GM18498 (cell line): ENCODE data around the gene TUBA4A.
"Not testable (repeated sequence)": the region's sequence is repeated elsewhere in the genome, so short reads cannot be mapped to it uniquely, and the experiment has no call there.

ENCODE experiments used
- ATAC-seq: cut with Tn5 transposase; IDR thresholded peaks from one replicate; pipeline ENCODE4 v1.9.1; 2021; ENCODE audit warnings: mild to moderate bottlenecking, moderate library complexity; ENCODE audit not compliant: unreplicated experiment

The TUBA4A gene

DNA sequence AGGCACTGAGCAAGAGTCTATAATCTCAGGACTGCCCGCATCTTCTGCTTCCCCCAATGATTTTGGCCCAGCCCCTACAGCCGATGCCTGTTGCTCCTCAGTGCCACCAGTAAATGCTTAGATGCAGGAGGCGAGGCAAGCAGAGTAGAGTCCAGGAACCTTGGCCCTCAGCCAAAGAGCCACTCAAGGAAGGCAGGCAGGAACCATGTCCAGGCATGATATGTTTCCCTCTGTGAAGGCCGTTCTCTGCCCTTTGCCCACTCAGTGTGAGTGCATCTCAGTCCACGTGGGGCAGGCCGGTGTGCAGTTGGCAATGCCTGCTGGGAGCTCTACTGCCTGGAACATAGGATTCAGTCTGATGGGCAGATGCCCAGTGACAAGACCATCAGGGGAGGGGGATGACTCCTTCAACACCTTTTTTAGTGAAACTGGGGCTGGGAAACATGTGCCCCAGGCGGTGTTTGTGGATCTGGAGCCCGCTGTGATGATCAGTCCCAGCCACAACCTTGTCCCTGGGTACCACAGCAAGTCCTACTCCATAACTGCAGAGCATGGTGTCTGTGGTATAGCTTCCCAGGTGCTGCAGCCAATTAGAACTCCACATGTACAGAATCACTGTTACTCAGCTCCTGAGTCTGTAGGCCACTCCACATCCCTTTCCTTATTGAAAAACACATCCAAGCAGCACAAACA, 15.8 kb upstream of the TUBA4A start:
- ATAC-seq: no peak

DNA sequence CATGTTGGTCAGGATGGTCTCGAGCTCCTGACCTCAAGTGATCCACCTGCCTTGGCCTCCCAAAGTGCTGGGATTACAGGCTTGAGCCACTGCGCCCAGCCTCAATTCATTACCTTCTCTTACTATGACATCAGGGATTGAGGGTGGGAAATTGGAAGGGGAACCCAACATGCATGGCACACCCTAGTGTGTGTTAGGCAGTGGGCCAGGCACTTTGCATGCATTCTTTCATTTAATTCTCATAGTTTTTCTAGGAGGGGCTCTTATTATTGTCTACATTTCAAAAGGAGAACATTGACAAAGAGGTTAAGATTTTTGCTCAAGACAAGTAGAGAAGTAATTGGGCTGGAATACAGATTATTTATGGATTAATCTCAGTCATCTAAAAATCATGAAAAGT, 14.6 kb upstream of the TUBA4A start:
- ATAC-seq: no peak

DNA sequence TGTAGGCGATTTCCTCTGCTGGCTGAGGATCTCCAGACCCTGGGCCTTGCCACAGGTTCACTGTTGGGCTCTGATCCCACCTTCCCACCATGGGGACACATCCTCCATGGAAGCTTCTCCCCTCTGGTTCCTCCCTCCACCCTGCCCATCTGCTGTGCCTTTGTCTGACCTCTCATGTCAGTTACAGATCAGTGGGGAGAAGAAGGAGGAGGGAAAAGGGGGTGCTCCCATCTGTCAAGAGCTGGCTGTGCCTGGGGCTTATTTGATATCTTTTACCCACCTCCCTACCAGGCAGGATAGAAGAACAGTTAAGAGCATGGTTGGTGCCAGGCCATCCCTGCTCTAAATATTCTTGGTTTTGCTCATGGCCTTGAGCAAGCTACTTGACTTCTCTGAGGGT, 13.2 kb upstream of the TUBA4A start:
- no peak for ATAC-seq

DNA sequence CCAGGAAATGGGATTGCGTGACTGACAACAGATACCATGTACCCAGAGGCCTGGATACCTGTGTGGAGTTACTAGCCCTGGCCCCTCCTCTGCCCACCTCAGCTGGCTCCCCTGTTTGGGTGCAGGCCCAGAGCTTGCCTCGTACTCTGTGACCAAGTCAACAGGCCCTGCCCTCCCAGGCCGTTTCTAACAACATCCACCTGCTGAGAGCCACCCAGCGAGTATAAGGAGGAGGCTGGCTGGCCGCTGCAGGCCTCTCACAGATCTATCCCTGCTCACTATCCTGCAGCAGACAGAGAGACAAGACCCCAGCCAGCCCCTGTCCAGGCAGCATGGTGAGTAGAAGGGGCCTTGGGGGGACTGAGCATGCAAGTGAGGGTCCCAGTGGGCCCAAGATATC, 12.5 kb upstream of the TUBA4A start:
- ATAC-seq: no peak

DNA sequence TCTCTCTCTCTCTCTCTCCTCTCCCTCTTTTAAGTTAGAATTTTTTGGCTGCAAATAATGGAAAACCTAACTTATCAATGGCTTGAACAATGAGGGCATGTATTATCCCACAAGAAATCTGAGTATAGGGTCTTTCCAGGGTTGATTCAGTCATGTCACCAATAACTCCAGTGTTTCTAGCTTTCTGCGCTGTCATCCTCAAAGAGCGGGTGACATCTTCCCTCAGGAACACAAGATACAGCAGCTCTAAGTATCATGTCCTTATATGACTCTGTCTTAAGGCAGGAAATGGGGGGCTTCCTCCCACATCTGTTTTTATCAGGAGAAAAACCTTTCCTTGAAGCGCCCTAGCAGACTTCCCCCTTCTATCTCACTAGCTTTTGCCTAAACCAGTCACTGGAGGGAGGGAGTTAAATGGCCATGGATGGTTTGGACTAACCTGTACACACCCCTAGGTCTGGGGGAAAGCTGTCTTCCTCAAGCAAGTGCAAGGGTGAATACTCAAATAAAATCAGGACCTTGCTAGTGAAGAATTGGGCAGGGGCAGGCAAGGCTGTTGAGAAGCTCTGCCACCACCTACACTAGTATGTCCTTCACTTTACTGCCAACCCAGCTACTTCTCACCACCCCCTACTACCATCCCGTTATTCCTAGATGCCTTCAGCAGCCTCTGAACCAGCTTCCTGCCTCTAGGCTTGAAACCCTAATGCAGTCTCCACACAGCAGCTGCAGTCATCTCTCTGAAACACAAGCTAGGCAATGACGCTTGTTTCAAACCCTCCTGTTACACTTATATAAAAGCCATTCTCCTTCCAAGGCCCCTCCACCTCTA, 7.5 kb upstream of the TUBA4A start:
- no peak for ATAC-seq

DNA sequence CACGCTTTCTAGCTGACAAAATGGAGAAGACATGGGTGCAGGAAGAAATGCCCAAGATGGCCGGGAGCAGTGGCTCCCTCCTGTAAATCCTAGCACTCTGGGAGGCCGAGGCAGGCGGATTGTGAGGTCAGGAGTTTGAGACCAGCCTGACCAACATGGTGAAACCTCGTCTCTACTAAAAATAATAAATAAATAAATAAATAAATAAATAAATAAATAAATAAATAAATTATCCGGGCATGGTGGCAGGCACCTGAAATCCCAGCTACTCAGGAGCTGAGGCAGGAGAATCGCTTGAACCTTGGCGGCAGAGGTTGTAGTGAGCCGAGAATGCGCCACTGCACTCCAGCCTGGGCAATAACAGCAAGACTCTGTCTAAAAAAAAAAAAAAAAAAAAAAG, 5.2 kb upstream of the TUBA4A start:
- not testable (repeated sequence) for ATAC-seq

DNA sequence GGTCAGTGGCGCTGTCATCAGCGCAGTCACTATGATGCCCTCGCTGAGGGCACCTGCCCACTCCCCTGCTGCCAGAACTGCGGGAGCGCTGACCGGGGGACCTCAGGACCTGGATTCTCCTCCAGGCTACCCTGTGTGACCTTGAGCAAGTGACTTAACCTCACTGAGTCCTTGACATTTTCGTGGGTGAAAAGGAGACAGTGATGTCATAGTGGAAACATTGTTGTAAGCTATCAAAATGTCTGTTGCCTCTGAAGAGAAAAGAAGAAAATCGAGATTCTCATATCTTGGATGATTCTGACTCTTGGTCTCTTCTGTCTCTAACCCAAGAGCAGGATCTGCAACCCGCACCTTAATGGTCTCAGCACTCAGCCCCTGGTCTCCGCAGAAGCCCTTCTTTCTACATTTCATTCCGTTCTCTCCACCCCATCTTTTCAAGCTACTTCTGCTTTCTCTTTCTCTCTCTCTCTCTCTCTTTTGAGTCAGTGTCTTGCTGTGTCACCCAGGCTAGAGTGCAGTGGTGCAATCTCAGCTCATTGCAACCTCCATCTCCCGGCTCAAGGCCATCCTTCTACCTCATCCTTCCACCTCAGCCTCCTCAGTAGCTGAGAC, 978 bp upstream of the TUBA4A start:
- ATAC-seq: peak; percentile 32

DNA sequence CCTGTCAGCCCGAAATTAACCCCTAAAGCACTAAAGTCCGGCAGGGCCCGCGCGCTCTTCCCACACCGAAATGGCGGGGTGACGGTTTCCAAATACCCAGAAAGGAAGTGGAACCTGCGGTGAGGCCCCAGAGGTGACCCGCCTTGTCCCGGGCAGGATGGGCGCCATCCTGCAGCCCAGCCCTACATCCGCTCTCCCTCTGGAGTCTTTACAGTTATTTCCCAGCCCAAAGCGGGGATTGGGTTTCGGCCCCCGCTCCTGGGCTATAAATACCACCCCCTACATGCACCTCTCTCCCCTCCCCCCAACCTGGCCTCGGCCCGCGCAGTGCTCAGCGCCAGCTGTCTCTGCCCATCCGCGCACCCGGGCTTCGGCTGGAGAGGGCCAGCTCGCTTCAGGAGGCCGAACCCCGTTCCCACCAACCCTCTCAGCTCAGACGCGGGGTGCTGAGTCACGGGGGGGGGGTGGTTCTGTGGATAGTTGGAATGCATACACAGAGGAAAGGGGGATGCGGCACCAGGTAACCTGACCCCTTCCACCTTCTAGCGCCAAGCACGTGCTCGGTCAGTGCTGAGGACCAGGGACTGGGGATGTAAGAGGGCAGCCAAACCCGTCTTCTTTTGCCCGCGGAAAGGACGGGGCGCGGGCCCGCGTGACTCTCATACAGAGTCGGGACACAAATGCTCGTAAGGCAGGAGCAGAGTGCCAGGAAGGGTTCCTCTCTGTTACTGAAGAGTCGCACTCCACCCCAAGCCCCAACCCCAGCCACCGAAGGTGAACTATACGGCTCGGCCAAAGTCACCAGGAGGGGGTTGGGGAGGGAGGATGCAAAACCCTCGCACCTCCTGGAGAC, 592 bp downstream of the TUBA4A start, which contains the start of gene TUBA4B:
TSS of gene TUBA4B (plus strand) at position 344 of the 853 bp plus-strand sequence. CDS start at position 509, 165 bp downstream.
- peak; percentile 18 for ATAC-seq

DNA sequence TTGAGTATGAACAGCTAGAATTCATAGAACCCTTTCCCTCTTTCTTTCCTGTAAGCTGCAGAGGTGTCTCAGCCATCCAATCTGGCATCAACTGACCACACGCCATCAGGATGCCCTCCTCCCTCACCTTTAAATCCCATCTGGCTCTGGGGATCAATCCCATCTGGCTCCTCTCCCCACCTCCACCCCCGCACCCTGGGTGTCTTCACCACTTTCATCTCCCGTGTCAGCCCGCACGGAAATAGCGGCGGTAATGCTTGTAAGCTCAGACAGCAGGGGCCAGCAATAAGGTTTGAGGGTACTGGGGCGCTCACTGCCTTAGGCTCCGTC, 1.2 kb downstream of the TUBA4A start:
- no peak for ATAC-seq

DNA sequence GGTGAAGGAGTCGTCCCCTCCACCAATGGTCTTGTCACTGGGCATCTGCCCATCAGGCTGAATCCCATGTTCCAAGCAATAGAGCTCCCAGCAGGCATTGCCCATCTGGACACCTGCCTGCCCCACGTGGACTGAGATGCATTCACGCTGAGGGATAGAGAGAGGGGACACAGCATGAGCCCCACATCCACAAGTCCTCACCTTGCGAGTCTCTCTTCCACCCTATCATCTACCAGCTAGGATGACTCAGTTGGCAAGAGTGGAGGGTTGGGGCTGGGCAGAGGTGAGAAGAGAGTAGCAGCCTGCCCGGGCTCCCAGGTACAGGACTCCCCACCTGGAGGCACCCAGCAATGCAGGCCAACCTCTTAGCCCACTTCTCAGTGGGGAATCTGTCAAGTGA, 1.6 kb downstream of the TUBA4A start:
- no peak for ATAC-seq

DNA sequence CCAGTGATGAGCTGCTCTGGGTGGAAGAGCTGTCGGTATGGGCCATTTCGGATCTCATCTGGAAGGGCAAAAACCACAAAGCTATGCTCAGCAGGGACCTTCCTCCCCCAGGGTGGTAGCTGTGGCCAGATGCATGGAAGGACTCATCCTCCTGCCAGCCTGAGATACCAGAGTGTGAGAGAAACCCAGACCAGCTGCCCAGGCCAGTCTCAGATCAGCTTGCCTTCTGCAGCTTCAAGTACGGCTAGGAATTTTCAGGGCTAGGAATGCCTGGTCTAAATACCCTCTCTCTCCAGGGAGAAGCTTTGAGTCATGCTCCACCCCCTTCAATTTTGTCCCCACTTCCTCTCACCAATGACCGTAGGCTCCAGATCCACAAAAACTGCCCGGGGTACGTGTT, 2.1 kb downstream of the TUBA4A start:
- ATAC-seq: no peak

DNA sequence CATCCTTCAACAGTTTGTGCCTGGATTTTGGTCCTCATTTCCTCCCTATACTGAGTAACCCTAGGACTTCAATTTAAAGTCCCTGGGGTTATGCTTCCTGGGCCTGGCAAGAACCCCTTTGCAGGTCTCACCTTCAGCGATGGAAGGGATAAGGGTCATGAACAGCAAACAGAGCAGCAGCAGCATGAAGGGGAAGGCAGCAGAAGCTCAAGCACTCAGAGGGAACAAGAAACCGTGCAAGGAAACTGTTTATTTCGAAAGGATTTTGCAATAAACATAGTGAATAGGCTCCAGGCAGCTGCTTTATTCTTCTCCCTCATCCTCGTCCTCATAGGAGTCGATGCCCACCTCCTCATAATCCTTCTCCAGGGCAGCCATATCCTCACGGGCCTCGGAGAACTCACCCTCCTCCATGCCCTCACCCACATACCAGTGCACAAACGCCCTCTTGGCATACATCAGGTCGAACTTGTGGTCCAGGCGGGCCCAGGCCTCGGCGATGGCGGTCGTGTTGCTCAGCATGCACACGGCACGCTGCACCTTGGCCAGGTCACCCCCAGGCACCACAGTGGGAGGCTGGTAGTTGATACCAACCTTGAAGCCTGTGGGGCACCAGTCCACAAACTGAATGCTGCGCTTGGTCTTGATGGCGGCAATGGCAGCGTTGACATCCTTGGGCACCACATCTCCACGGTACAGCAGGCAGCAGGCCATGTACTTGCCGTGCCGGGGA, 3.5 kb downstream of the TUBA4A start:
- ATAC-seq: no peak

DNA sequence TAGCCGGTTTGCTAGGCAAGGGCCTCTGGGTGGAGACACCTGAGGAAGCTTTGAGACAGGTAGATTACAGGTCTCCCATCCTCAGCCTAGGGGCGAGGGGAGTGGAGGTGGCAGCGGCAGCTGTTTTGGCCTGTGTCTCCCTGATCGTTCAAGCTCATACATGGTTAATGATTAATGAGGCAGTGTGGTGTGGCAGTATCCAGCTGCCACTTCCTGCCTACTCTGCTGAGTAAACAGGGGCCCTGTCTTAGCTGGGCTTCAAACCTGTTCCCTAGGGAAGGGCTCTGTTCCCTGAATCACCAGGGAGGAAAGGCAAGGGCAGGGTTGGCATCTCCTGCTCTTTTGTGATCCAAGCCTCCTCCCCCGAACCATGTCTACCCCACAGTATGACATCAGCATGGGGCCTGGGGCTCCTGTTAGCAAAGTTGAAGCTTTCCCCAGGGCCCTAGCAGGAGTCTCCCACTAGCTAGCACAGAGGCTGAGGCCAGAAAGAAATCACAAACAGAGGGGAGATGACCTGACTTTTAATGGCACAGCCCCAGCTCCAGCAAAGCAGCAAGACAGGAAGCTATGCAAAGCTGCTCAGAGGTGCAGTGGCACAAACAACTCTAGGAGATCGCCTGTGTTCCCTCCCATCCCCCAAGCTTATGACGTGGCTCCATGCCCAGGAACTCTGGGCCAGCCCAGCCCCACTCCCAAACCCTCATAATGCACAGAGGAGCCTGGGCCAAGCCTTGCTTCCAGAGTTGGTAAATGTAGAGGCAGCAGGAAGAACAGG, 4.3 kb downstream of the TUBA4A start:
- peak; percentile 29 for ATAC-seq

DNA sequence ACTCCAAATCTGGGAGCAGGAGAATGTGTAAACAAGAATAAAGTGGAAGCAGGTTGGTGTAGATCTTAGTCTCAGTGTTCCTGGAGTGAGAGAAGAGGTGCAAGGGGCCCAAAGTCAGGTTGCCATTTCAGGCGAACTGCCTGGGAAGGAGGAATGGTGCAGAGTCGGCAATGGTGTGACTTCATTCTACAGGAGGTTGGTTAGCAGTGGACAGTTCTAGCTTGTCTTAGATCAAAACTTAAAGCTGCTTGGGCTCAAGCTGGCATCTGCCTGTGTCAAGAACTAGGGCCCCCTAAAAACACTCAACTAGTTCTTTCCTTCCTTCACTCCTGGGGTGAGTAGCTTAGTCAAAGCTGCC, 4.9 kb downstream of the TUBA4A start:
- ATAC-seq: no peak

DNA sequence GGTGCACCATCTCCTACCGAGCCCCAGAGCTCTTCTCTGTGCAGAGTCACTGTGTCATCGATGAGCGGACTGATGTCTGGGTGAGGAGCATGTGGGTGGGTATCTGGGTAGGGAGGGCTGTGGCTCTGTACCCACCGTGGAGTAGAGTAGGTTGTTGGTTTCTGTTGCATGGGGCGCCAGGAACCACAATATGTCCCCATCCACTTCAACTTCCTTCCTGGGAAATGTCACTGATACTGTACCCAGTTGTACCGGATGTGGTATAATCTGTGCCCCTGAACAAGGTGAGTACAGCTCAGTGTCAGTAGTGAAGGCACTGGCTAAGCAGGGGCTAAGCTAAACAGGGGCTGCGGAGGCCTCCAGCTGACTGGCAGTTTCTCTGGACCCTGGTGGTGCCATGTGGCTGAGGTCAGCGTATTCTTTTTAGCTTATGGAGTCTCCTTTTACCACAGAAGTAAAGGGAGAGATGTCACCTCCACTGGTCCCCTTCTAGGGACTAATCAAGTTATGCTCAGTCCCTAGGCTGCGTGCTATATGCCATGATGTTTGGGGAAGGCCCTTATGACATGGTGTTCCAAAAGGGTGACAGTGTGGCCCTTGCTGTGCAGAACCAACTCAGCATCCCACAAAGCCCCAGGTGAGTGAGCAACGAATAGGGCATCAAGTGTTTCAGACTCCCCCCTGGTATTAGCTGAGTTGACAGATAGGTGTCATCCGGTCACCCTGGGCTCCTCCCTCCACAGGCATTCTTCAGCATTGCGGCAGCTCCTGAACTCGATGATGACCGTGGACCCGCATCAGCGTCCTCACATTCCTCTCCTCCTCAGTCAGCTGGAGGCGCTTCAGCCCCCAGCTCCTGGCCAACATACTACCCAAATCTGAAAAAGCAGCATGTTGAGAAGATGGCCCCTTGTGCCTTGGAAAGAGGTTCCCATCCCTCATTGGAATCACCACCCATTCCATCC, 5.8 kb downstream of the TUBA4A start:
- ATAC-seq: no peak

DNA sequence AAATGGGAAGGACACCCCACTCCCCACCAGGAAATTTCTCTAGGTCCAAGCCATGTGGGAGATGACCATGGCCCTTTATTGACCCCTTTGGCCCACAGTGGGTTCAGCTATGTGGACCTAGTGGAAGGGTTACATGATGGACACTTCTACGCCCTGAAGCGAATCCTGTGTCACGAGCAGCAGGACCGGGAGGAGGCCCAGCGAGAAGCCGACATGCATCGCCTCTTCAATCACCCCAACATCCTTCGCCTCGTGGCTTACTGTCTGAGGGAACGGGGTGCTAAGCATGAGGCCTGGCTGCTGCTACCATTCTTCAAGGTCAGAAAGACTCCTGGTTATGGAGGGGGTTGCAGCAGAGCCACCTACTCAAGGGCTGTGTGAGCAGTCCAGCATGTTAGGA, 7.2 kb downstream of the TUBA4A start:
- no peak for ATAC-seq

DNA sequence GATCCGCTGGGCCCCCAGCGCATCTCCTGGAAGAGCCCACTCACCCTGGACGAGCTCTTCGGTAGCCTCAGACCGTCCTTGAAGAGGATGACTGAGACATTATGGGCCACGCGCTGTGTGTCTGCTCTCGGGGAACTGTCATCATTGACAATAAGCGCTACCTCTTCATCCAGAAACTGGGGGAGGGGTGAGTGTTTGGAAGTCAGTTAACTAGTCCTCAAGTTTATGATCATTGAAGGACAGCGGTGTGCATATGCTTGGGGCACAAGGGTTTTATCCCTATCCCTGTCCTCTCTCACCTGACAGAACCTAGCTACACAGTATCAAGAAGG, 7.9 kb downstream of the TUBA4A start:
- no peak for ATAC-seq

DNA sequence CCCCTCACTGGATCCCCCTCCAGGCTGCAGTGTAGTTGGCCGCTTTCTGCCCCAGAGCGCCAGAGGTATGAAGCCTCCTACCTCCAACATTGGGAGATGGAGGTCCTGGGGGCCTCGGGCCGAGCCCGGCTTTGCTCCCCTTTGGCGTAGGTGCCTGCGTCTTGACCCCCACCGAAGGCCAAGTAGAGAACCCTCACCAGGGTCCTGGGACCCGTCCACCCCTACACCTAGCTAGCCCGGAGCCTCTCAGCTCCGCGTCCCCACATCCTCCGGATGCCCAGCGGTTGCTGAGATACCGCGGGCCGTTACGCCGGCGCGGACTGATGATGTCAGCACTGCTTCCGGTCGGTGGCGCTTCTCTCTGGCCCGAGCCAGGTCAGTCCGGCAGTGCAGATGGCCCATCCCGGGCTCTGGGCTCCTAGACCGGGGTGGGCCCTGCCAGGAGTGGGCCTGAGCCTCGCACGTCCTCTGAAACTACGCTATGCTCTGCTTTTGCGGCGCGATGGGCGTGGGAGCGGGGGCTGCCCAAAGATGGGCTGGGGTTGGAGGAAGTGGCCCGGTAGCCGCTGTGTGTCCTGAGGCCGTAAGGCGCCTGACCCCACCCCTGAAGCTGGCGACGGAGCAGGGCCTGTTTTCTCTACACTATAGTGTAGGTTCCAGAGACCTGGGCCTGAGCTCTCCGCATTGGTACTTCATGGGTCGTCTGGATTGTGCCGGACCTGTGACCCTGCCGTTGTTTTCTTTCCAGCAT, 8.4 kb downstream of the TUBA4A start, which contains the start of the genes GLB1L and STK16:
TSS of gene GLB1L (minus strand) at position 297 of the 751 bp plus-strand sequence. CDS start 1,871 bp downstream, outside the sequence.
TSS of gene STK16 (plus strand) at position 332 of the 751 bp plus-strand sequence. CDS start 521 bp downstream, outside the sequence.
- ATAC-seq: peak; percentile 72
